ENCODE results near the gene ZNF506. TPM values are rescaled to one million over a fixed set of nuclear protein-coding genes. Genes with fewer than 3 reads are reported as not detected.

Gene ZNF506
- polyA plus RNA-seq, 1 of the 3 experiments (the other 2 are of a cell fraction): 4.1 TPM

DNA sequence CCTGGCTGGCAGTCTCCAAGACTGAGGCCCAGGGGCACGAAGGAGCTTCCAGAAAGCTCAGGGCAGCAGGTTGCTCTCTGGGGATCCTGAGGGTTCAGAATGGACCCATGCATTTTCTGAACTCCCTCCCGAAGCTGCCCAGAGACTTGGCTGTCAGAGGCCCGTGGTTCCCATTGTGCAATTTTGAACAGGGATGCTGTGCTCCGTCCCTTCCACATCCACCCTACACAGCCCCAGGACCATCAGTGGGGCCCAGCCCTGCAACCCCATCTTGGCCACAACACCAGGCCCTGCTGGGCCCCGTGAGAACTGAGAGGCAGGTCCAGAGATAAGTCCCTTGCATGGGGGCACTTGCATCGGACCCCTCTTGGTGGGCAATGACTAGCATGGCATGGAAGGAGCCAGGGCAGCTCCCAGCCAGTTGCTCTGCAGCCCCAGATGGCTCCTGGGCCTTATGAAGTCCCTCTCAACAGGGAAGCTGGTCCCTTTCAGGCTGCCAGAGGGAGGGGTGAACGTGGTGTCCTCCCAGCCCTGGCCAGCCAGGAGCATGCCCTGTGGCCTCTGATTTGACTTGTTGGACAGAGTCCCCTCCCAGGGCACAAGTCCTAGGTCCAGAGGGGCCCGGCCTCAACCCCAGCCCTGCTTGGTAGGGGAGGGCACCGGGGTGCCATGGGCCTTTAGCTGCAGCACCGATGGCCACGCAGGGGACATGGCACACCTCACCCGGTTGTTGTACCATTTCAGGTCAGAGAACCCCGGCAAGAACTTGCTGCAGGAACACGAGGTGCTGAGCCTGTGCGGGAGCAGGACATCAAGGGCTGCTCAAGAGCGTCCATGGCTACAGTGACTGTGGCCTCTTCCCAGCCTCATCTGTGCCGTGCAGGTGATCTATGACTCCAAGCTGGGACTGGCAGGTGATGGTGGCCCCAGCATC, 71.4 kb downstream of the ZNF506 start:
- Histone ChIP-seq H3K36me3 (replicated peaks in 1 of 2; ENCODE audit: control insufficient read depth in 1 of 2, insufficient read depth in 2 of 2, low read length in 1 of 2) (no peaks in the 10 kb centered on the region), H2AFZ (ENCODE audit: low read depth) (no peak overlapping the region), H3K9me2 (no peaks in the 10 kb centered on the region), H3K4me3 (ENCODE audit: low read depth in 2 of 2, low read length in 1 of 2) (no peak overlapping the region), H3K4me2 (no peak overlapping the region), H3K79me2 (ENCODE audit: insufficient read depth) (no peaks in the 10 kb centered on the region), H4K20me1 (ENCODE audit: insufficient read depth) (no peaks in the 10 kb centered on the region), H3K9ac (no peak overlapping the region), H3K27ac (ENCODE audit: low read depth in 2 of 2, low read length in 1 of 2) (no peak overlapping the region), H3F3A (replicated peaks; ENCODE audit: insufficient read depth) (no peaks in the 10 kb centered on the region), H3K27me3 (ENCODE audit: insufficient read depth) (no peaks in the 10 kb centered on the region), H3K4me1 (ENCODE audit: control insufficient read depth in 1 of 2, insufficient read depth in 2 of 2, low read depth in 1 of 2, low read length in 1 of 2) (no peaks in the 10 kb centered on the region), H3K9me3 (no peaks in the 10 kb centered on the region)
- TF ChIP-seq MXI1 (IDR thresholded peaks at IDR 0.05; ENCODE audit: low read depth, low read length) (no peak), YY1 (IDR thresholded peaks at IDR 0.05; ENCODE audit: low read depth) (no peak)
- no peak for DNase-seq
- POLR2A ChIA-PET: no interaction called here
- CTCF ChIA-PET: no interaction called here
- 36% methylated on average over 4 of the region's 17 CpGs for WGBS (ENCODE audit: low lambda C conversion rate)

DNA sequence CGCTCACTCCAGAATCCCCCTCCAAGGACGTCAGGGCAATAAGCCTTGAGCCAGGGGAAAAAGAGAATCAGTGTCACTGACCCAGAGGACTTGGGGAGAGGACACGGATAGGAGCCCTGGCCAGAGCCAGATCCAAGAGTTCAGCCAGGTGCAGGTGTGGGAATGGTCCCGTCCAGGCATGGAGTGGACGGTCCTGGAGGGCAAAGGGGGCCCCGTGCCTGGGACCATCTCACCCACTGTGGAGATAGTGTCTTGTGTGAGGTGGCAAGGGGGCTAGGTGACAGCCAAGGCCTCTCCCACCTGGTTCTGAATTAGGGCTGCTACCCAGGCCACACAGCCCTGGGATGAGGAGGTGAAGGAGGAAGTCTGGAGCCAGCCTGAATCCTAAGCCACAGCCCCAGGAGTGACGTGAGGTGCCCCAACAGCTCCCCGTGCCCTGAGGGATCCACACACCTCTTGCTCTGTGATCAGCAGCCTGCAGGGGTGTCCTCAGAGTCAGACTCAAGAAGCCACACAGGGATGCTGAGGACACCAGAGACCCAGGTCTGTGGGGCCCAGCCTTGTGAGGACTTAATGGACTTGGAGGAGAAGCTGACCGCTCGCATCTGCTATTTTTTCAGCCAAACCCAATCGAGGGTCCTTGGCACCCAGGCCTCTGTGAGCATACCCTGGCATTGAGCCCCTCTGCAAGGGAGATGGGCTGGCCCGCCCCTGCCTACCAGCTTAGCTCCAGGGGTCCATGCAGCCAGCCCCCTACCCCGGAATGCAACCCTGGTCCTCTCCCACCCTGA, 72.2 kb downstream of the ZNF506 start:
- Histone ChIP-seq H3K36me3 (replicated peaks in 1 of 2; ENCODE audit: control insufficient read depth in 1 of 2, insufficient read depth in 2 of 2, low read length in 1 of 2) (no peaks in the 10 kb centered on the region), H4K20me1 (ENCODE audit: insufficient read depth) (no peaks in the 10 kb centered on the region), H3K27me3 (ENCODE audit: insufficient read depth) (no peaks in the 10 kb centered on the region), H3F3A (replicated peaks; ENCODE audit: insufficient read depth) (no peaks in the 10 kb centered on the region), H3K9me3 (no peaks in the 10 kb centered on the region), H3K9ac (no peak overlapping the region), H3K79me2 (ENCODE audit: insufficient read depth) (no peaks in the 10 kb centered on the region), H2AFZ (ENCODE audit: low read depth) (no peak overlapping the region), H3K27ac (ENCODE audit: low read depth in 2 of 2, low read length in 1 of 2) (no peak overlapping the region), H3K4me3 (ENCODE audit: low read depth in 2 of 2, low read length in 1 of 2) (no peak overlapping the region), H3K4me2 (no peak overlapping the region), H3K9me2 (no peaks in the 10 kb centered on the region), H3K4me1 (ENCODE audit: control insufficient read depth in 1 of 2, insufficient read depth in 2 of 2, low read depth in 1 of 2, low read length in 1 of 2) (no peaks in the 10 kb centered on the region)
- WGBS (ENCODE audit: low lambda C conversion rate): 45% methylated on average over 8 of the region's 13 CpGs
- DNase-seq: no peak
- ChIA-PET POLR2A (no interaction called here), CTCF (no interaction called here)
- TF ChIP-seq FOXJ3 (CRISPR knock-in tag; IDR thresholded peaks at IDR 0.05) (no peak), YY1 (IDR thresholded peaks at IDR 0.05; ENCODE audit: low read depth) (no peak), GATA2 (CRISPR knock-in tag; IDR thresholded peaks at IDR 0.05) (no peak), FOSL2 (IDR thresholded peaks at IDR 0.05; ENCODE audit: borderline replicate concordance, low read depth) (no peak), RFX5 (IDR thresholded peaks at IDR 0.05; ENCODE audit: low read length) (no peak), TEAD4 (IDR thresholded peaks at IDR 0.05; ENCODE audit: borderline replicate concordance, insufficient read depth) (no peak), RXRA (IDR thresholded peaks at IDR 0.05; ENCODE audit: borderline replicate concordance, low read depth) (no peak)
- TF ChIP-seq, protein P1, sequence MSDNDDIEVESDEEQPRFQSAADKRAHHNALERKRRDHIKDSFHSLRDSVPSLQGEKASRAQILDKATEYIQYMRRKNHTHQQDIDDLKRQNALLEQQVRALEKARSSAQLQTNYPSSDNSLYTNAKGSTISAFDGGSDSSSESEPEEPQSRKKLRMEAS (IDR thresholded peaks at IDR 0.05; ENCODE audit: low read depth): no peak
- TF ChIP-seq, protein P2, sequence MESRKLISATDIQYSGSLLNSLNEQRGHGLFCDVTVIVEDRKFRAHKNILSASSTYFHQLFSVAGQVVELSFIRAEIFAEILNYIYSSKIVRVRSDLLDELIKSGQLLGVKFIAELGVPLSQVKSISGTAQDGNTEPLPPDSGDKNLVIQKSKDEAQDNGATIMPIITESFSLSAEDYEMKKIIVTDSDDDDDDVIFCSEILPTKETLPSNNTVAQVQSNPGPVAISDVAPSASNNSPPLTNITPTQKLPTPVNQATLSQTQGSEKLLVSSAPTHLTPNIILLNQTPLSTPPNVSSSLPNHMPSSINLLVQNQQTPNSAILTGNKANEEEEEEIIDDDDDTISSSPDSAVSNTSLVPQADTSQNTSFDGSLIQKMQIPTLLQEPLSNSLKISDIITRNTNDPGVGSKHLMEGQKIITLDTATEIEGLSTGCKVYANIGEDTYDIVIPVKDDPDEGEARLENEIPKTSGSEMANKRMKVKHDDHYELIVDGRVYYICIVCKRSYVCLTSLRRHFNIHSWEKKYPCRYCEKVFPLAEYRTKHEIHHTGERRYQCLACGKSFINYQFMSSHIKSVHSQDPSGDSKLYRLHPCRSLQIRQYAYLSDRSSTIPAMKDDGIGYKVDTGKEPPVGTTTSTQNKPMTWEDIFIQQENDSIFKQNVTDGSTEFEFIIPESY (IDR thresholded peaks at IDR 0.05; ENCODE audit: borderline replicate concordance, low read depth): no peak

Measured in SK-N-SH (cell line).